Hematopoietic multipotent progenitor cell treated with erythropoietin and hydrocortisone succinate and interleukin-3 and kit ligand, for 4 days (in vitro differentiated cells): ENCODE data around the gene NUP42.

Source experiments
- DNase-seq: peaks from one replicate; pipeline ENCODE4 v3.0.0-alpha.2; 2015

The NUP42 gene

GRCh38 chr7:23237000-23237399 is 55.2 kb downstream of the NUP42 start:
- DNase-seq = no peak

- DNase-seq = no peak
These were observed 57.3 kb downstream of the NUP42 start for GRCh38 chr7:23238983-23239652.

GRCh38 chr7:23239698-23240097 is 57.9 kb downstream of the NUP42 start:
- DNase-seq = no peak

DNA sequence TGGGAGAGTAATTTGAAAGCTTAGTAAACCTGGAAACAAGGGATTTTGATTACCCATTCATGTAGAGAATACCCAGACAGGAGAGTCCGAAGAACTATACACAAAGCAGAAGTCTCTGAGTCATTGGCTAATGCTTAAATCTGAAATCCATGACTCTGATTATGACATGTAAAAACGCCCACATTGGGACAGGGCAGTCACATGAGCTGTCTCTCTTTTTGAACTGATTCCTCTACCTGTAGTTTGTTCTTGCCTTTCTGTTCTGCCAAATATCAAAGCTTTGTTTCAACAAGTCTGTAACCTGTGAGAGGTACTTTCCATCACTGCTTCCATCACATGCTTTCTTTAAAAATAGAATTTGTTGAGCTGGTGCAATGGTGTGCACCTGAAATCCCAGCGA is 60.5 kb downstream of the NUP42 start:
- no peak for DNase-seq

DNA sequence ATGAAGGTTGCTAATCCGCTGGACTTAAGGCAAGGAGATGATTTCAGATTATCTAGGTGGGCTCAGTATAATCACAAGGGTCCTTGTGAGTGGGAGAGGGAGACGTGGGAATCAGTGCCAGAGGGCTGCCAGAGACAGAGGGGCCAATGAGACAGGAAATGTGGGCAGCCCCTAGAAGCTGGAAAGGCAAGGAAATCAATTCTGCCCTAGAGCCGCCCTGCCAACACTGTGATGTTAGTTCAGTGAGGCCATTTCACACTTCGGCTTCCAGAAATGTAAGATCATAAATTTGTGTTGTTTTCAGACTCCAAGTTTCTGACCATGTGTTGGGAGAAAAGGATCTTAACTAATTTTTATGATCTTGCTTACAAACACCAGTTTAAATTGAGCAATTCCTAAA is 61.1 kb downstream of the NUP42 start:
- no peak for DNase-seq

DNA sequence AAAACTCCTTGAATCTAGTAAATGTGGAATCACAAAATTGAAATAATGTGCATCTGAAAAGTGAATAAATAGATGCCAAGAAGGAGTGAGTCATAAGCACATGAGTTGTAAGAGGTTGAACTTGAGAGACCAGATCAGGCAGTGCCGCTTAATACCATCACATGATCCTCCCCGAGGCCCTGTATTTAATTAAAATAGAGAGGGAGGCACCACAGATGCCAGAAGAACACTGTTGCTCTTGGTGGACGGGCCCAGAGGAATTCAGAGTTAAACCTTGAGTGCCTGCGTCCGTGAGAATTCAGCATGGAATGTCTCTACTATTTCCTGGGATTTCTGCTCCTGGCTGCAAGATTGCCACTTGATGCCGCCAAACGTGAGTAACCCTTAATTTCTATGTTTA is 64.7 kb downstream of the NUP42 start, which contains the start of gene GPNMB:
GPNMB (plus strand) TSS at position 221 of the 400 bp plus-strand sequence; CDS start at position 304, 83 bp downstream.
- DNase-seq = no peak

DNA sequence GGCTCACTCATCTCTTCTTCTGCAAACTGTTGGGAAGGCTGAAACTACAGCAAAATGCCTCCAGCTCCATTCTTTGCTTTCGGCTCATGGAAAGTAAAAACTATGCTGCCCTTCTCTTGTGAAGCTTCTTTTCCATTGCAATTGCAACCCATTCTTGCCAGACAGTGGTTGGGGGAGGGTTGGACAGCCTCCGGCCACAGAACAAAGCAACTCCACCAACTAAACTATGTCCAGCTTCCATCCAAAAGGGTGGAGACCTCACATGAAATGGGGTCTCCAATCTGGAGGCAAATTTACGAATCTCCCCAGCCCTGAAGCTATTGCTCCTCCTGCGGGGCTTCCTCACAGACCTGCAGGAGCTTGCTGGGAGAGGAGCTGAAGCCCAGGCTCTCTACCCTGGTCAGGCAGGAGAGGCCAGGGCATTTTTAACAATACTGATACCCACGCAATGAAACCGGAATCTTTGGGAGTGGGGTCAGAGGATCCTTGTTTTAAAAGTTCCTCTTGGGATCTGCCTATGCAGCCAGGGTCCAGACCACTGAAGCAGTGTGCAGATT is 65.3 kb downstream of the NUP42 start:
- no peak for DNase-seq

GRCh38 chr7:23247603-23248335 is 65.9 kb downstream of the NUP42 start:
- DNase-seq = peak; percentile 58

- no peak for DNase-seq
These were observed 67.6 kb downstream of the NUP42 start for GRCh38 chr7:23249486-23249885.
